HG03565 (cell line): ENCODE data around the gene CHCHD1.
"Not testable (repeated sequence)": the region's sequence is repeated elsewhere in the genome, so short reads cannot be mapped to it uniquely, and the experiment has no call there.

Experiments used
- ATAC-seq: cut with Tn5 transposase; IDR thresholded peaks from one replicate; pipeline ENCODE4 v1.9.1; 2021; ENCODE audit warnings: mild to moderate bottlenecking, moderate library complexity; ENCODE audit not compliant: unreplicated experiment

CHCHD1 gene

GRCh38 chr10:73790886-73791625 is 9.2 kb downstream of the CHCHD1 start:
- ATAC-seq: no peak

- no peak for ATAC-seq
Observed at GRCh38 chr10:73791871-73792400, 10.1 kb downstream of the CHCHD1 start.

- no peak for ATAC-seq
Observed at GRCh38 chr10:73793456-73793855, 11.6 kb downstream of the CHCHD1 start.

GRCh38 chr10:73795491-73795890 is 13.6 kb downstream of the CHCHD1 start:
- not testable (repeated sequence) for ATAC-seq

GRCh38 chr10:73796035-73796434 is 14.2 kb downstream of the CHCHD1 start:
- ATAC-seq: not testable (repeated sequence)

GRCh38 chr10:73796766-73797165 is 14.9 kb downstream of the CHCHD1 start:
- no peak for ATAC-seq

- no peak for ATAC-seq
Observed at GRCh38 chr10:73797324-73798025, 15.6 kb downstream of the CHCHD1 start.

- ATAC-seq: no peak
Observed at GRCh38 chr10:73798087-73798486, 16.2 kb downstream of the CHCHD1 start.

GRCh38 chr10:73798927-73799560 is 17.2 kb downstream of the CHCHD1 start:
- ATAC-seq: no peak

- ATAC-seq: no peak
Observed at GRCh38 chr10:73799899-73800559, 18.2 kb downstream of the CHCHD1 start.

GRCh38 chr10:73800560-73801252 is 18.9 kb downstream of the CHCHD1 start:
- no peak for ATAC-seq

- ATAC-seq: no peak
Observed at GRCh38 chr10:73801253-73801590, 19.4 kb downstream of the CHCHD1 start.

GRCh38 chr10:73802276-73802991 is 20.6 kb downstream of the CHCHD1 start:
- no peak for ATAC-seq

GRCh38 chr10:73803680-73804286 is 21.9 kb downstream of the CHCHD1 start:
- peak; percentile 69 for ATAC-seq

- ATAC-seq: no peak
Observed at GRCh38 chr10:73806176-73806950, 24.5 kb downstream of the CHCHD1 start.

- ATAC-seq: no peak
Observed at GRCh38 chr10:73807471-73807870, 25.6 kb downstream of the CHCHD1 start.

- no peak for ATAC-seq
Observed at GRCh38 chr10:73808021-73808815, 26.4 kb downstream of the CHCHD1 start.
